ENCODE data around the gene DERL2.

DNA sequence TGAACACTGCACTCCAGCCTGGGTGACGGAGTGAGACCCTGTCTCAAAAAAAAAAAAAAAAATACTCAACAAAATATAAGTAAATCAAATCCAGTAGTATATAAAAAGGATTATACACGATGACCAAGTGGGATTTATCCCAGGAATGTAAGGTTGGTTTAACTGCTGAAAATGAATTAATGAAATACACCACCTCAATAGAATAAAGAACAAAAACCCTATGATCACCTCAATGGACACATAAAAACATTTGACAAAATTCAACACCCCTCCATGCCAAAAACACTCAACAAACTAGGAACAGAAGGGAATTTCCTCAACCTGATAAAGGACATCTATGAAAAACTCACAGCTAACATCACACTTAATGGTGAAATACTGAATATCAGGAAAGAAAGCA lies 7.0 kb upstream of the DERL2 start:
- no peak for TF ChIP-seq POLR2AphosphoS5 (IDR thresholded peaks at IDR 0.05)
- no peak for TF ChIP-seq CTCF (IDR thresholded peaks at IDR 0.05)
- TF ChIP-seq POLR2A (IDR thresholded peaks at IDR 0.05): no peak
